ACC112 (cell line): ENCODE measurements around the gene TAS2R43.
"Not testable (repeated sequence)": the region's sequence is repeated elsewhere in the genome, so short reads cannot be mapped to it uniquely, and the experiment has no call there.

Experiments
- H2AFZ ChIP-seq: fragments of 200-600 bp; sonication (generic); one replicate; pipeline ENCODE4 v1.6.0; 2017; ENCODE audit warnings: antibody characterized with exemption, low read length; ENCODE audit not compliant: unreplicated experiment
- H3K27ac ChIP-seq: fragments of 200-600 bp; sonication (generic); 2 replicates; pipeline ENCODE4 v1.5.1; 2014; ENCODE audit warnings: low read depth, mild to moderate bottlenecking, antibody characterized with exemption, low read length, moderate library complexity
- H3K27me3 ChIP-seq: fragments of 200-600 bp; sonication (generic); 2 replicates; pipeline ENCODE4 v1.6.1; 2014; ENCODE audit warnings: mild to moderate bottlenecking, antibody characterized with exemption, low read length, moderate library complexity, mixed read lengths; ENCODE audit not compliant: insufficient read depth
- H3K36me3 ChIP-seq: fragments of 200-600 bp; sonication (generic); 2 replicates; pipeline ENCODE4 v1.6.1; 2016; ENCODE audit warnings: mild to moderate bottlenecking, antibody characterized with exemption, low read length, moderate library complexity, mixed read lengths; ENCODE audit not compliant: insufficient read depth
- H3K4me1 ChIP-seq: fragments of 200-600 bp; sonication (generic); one replicate; pipeline ENCODE4 v1.6.1; 2016; ENCODE audit warnings: low read length, mixed read lengths; ENCODE audit not compliant: insufficient read depth, unreplicated experiment, control insufficient read depth
- H3K4me3 ChIP-seq: fragments of 200-600 bp; sonication (generic); 2 replicates; pipeline ENCODE4 v1.5.1; 2014; ENCODE audit warnings: mild to moderate bottlenecking, low read depth, low read length
- H3K79me2 ChIP-seq: fragments of 200-600 bp; sonication (generic); one replicate; pipeline ENCODE4 v1.6.0; 2016; ENCODE audit warnings: low read length; ENCODE audit not compliant: control insufficient read depth, unreplicated experiment, insufficient read depth

TAS2R43 gene

GRCh38 chr12:11106288-11106687 lies 14.2 kb upstream of the TAS2R43 start:
- H3K4me3 ChIP-seq = no peak overlapping the region
- H3K4me1 ChIP-seq = no peaks in the 10 kb centered on the region
- H3K27me3 ChIP-seq = no peaks in the 10 kb centered on the region
- peaks cover 52% of the 10 kb centered on the region for H3K79me2 ChIP-seq
- H3K27ac ChIP-seq = no peak overlapping the region
- peaks cover 12% of the 10 kb centered on the region for H3K36me3 ChIP-seq
- H2AFZ ChIP-seq = no peak overlapping the region

GRCh38 chr12:11105546-11105945 lies 13.4 kb upstream of the TAS2R43 start:
- peaks cover 52% of the 10 kb centered on the region for H3K79me2 ChIP-seq
- H3K4me3 ChIP-seq = no peak overlapping the region

GRCh38 chr12:11094910-11095309 lies 2.8 kb upstream of the TAS2R43 start:
- H2AFZ ChIP-seq, H3K79me2 ChIP-seq, H3K4me1 ChIP-seq, H3K27me3 ChIP-seq, H3K36me3 ChIP-seq, H3K27ac ChIP-seq, H3K4me3 ChIP-seq: not testable (repeated sequence)

More at GRCh38 chr12:11105546-11105945, 13.4 kb upstream of the TAS2R43 start:
- H3K4me1 ChIP-seq = no peaks in the 10 kb centered on the region
- H2AFZ ChIP-seq = no peak overlapping the region
- no peaks in the 10 kb centered on the region for H3K27me3 ChIP-seq
- peaks cover 13% of the 10 kb centered on the region for H3K36me3 ChIP-seq
- no peak overlapping the region for H3K27ac ChIP-seq

- H3K36me3 ChIP-seq = no peaks in the 10 kb centered on the region
- H2AFZ ChIP-seq = no peak overlapping the region
- no peaks in the 10 kb centered on the region for H3K4me1 ChIP-seq
- peaks cover 3% of the 10 kb centered on the region for H3K79me2 ChIP-seq
- no peak overlapping the region for H3K27ac ChIP-seq
- no peaks in the 10 kb centered on the region for H3K27me3 ChIP-seq
- H3K4me3 ChIP-seq = no peak overlapping the region
Observed at GRCh38 chr12:11089246-11089645, 2.9 kb downstream of the TAS2R43 start.

- Histone ChIP-seq H3K79me2 (peaks cover 3% of the 10 kb centered on the region), H3K4me1 (no peaks in the 10 kb centered on the region), H3K4me3 (no peak overlapping the region), H3K27me3 (no peaks in the 10 kb centered on the region), H3K36me3 (peaks cover 5% of the 10 kb centered on the region; the same call in 1 of the 2 replicates), H2AFZ (no peak overlapping the region), H3K27ac (no peak overlapping the region)
Observed at GRCh38 chr12:11085419-11085818, 6.7 kb downstream of the TAS2R43 start.

GRCh38 chr12:11081987-11082386 lies 10.1 kb downstream of the TAS2R43 start:
- Histone ChIP-seq H3K27me3 (no peaks in the 10 kb centered on the region), H3K4me3 (no peak overlapping the region), H3K27ac (no peak overlapping the region), H2AFZ (no peak overlapping the region), H3K79me2 (no peaks in the 10 kb centered on the region), H3K4me1 (no peaks in the 10 kb centered on the region), H3K36me3 (peaks cover 5% of the 10 kb centered on the region; the same call in 1 of the 2 replicates)

- H3K4me3 ChIP-seq = no peak overlapping the region
- H3K79me2 ChIP-seq = no peaks in the 10 kb centered on the region
- no peak overlapping the region for H3K27ac ChIP-seq
Observed at GRCh38 chr12:11078246-11078645, 13.9 kb downstream of the TAS2R43 start.

GRCh38 chr12:11075642-11076041 lies 16.5 kb downstream of the TAS2R43 start:
- no peaks in the 10 kb centered on the region for H3K4me1 ChIP-seq
- H2AFZ ChIP-seq = no peak overlapping the region
- no peak overlapping the region for H3K27ac ChIP-seq
- H3K4me3 ChIP-seq = no peak overlapping the region
- no peaks in the 10 kb centered on the region for H3K79me2 ChIP-seq
- no peaks in the 10 kb centered on the region for H3K36me3 ChIP-seq
- H3K27me3 ChIP-seq = no peaks in the 10 kb centered on the region

More at GRCh38 chr12:11078246-11078645, 13.9 kb downstream of the TAS2R43 start:
- peaks cover 5% of the 10 kb centered on the region; the same call in 1 of the 2 replicates for H3K36me3 ChIP-seq
- no peaks in the 10 kb centered on the region for H3K27me3 ChIP-seq
- no peaks in the 10 kb centered on the region for H3K4me1 ChIP-seq
- no peak overlapping the region for H2AFZ ChIP-seq

GRCh38 chr12:11071414-11071813 lies 20.7 kb downstream of the TAS2R43 start:
- Histone ChIP-seq H3K79me2 (no peaks in the 10 kb centered on the region), H3K27ac (no peak overlapping the region), H3K36me3 (no peaks in the 10 kb centered on the region), H2AFZ (no peak overlapping the region), H3K4me1 (no peaks in the 10 kb centered on the region), H3K4me3 (no peak overlapping the region), H3K27me3 (no peaks in the 10 kb centered on the region)

- Histone ChIP-seq H3K79me2 (no peaks in the 10 kb centered on the region), H2AFZ (no peak overlapping the region), H3K27me3 (no peaks in the 10 kb centered on the region), H3K36me3 (no peaks in the 10 kb centered on the region), H3K4me3 (no peak overlapping the region), H3K4me1 (no peaks in the 10 kb centered on the region), H3K27ac (no peak overlapping the region)
Observed at GRCh38 chr12:11070999-11071398, 21.1 kb downstream of the TAS2R43 start.

GRCh38 chr12:11069854-11070365 lies 22.2 kb downstream of the TAS2R43 start:
- Histone ChIP-seq H3K4me3 (no peak overlapping the region), H3K27me3 (no peaks in the 10 kb centered on the region), H3K36me3 (no peaks in the 10 kb centered on the region), H3K4me1 (no peaks in the 10 kb centered on the region), H3K27ac (no peak overlapping the region), H2AFZ (no peak overlapping the region), H3K79me2 (no peaks in the 10 kb centered on the region)
